C4-2B (cell line): ENCODE results near the gene MAML3.

Experiments used
- CTCF ChIP-seq: fragments of 450-650 bp; conservative IDR thresholded peaks from 2 replicates; pipeline ENCODE4 v1.5.1; 2017; ENCODE audit warnings: mild to moderate bottlenecking
- ZFX ChIP-seq: fragments of 450-650 bp; IDR thresholded peaks from 2 replicates; pipeline ENCODE4 v1.6.1; 2017

- no peak for TF ChIP-seq CTCF
- TF ChIP-seq ZFX, result no peak
Measured at GRCh38 chr4:140098455-140099160, 55.4 kb downstream of the MAML3 start.
